Upper lobe of right lung (tissue), 1 donor: ENCODE data around the gene FALEC. TPM values are rescaled to one million over a fixed set of nuclear protein-coding genes. Genes with fewer than 3 reads are reported as not detected.
A peak's percentile ranks its signal among the peaks of the same experiment; 100 is the strongest.
"Not testable (repeated sequence)": the region's sequence is repeated elsewhere in the genome, so short reads cannot be mapped to it uniquely, and the experiment has no call there.

Source experiments
- ATAC-seq: fragments of 200-7000 bp; cut with Tn5 transposase; one replicate; pipeline ENCODE4 v1.9.1; 2020; ENCODE audit warnings: mild to moderate bottlenecking, moderate library complexity
- DNase-seq: peaks from one replicate; pipeline ENCODE4 v3.0.0-alpha.2; 2020
- H3K27ac ChIP-seq: fragments of 200-600 bp; one replicate; pipeline ENCODE4 v1.8.0; 2022
- H3K27me3 ChIP-seq: fragments of 200-600 bp; one replicate; pipeline ENCODE4 v1.8.0; 2022; ENCODE audit warnings: mild to moderate bottlenecking
- H3K36me3 ChIP-seq: fragments of 200-600 bp; one replicate; pipeline ENCODE4 v1.8.0; 2022
- H3K4me1 ChIP-seq: fragments of 200-600 bp; one replicate; pipeline ENCODE4 v1.8.0; 2022
- H3K4me3 ChIP-seq: fragments of 200-600 bp; one replicate; pipeline ENCODE4 v1.8.0; 2022; ENCODE audit warnings: mild to moderate bottlenecking
- H3K9me3 ChIP-seq: fragments of 200-600 bp; one replicate; pipeline ENCODE4 v1.8.0; 2022
- intact Hi-C: fragments of 100-400 bp; cut with DNase I; formaldehyde crosslinking; loops from one replicate; pipeline ENCODE4 v1.11.0; 2022
- total RNA-seq: library from RNA; stranded (reverse); fragmentation: NEBNext Ultra II Directional; extraction: Animal tissue kit (Norgen Biotek cat#: 25700); gene quantifications from one replicate; pipeline ENCODE4 v1.2.1, GENCODE V29; 2021
- TF ChIP-seq, protein P1 (sequence below): fragments of 200-600 bp; IDR thresholded peaks from one replicate; pipeline ENCODE4 v1.8.0; 2022; ENCODE audit warnings: antibody characterized with exemption
- donor health status: DM: no; HTN: yes; CAD: no; lungs with severe emphysema.

The FALEC gene
- total RNA-seq, 1 donor from 2014 or later, result 1.0 TPM

- peak; percentile 91 for DNase-seq
- Histone ChIP-seq H3K27ac (peak overlapping the region; percentile 100), H3K27me3 (no peaks in the 10 kb centered on the region), H3K36me3 (peaks cover 32% of the 10 kb centered on the region), H3K4me3 (peak overlapping the region; percentile 50), H3K9me3 (no peaks in the 10 kb centered on the region), H3K4me1 (peaks cover 98% of the 10 kb centered on the region)
- intact Hi-C loops, result no loop called here
- TF ChIP-seq, protein P1, sequence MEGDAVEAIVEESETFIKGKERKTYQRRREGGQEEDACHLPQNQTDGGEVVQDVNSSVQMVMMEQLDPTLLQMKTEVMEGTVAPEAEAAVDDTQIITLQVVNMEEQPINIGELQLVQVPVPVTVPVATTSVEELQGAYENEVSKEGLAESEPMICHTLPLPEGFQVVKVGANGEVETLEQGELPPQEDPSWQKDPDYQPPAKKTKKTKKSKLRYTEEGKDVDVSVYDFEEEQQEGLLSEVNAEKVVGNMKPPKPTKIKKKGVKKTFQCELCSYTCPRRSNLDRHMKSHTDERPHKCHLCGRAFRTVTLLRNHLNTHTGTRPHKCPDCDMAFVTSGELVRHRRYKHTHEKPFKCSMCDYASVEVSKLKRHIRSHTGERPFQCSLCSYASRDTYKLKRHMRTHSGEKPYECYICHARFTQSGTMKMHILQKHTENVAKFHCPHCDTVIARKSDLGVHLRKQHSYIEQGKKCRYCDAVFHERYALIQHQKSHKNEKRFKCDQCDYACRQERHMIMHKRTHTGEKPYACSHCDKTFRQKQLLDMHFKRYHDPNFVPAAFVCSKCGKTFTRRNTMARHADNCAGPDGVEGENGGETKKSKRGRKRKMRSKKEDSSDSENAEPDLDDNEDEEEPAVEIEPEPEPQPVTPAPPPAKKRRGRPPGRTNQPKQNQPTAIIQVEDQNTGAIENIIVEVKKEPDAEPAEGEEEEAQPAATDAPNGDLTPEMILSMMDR, result peak; percentile 4
- ATAC-seq, result peak; percentile 83
Observed at GRCh38 chr1:150567717-150568593, 52.4 kb downstream of the FALEC start.

GRCh38 chr1:150568594-150568966, 53.0 kb downstream of the FALEC start:
- TF ChIP-seq, protein P1, result no peak
- H3K4me1 ChIP-seq, result peaks cover 98% of the 10 kb centered on the region
- no peaks in the 10 kb centered on the region for H3K27me3 ChIP-seq
- H3K4me3 ChIP-seq, result peak overlapping the region; percentile 50
- no peaks in the 10 kb centered on the region for H3K9me3 ChIP-seq
- peak overlapping the region; percentile 100 for H3K27ac ChIP-seq
- intact Hi-C loops, result no loop called here
- ATAC-seq (peak; percentile 0), DNase-seq (no peak)
- H3K36me3 ChIP-seq, result peaks cover 39% of the 10 kb centered on the region

DNA sequence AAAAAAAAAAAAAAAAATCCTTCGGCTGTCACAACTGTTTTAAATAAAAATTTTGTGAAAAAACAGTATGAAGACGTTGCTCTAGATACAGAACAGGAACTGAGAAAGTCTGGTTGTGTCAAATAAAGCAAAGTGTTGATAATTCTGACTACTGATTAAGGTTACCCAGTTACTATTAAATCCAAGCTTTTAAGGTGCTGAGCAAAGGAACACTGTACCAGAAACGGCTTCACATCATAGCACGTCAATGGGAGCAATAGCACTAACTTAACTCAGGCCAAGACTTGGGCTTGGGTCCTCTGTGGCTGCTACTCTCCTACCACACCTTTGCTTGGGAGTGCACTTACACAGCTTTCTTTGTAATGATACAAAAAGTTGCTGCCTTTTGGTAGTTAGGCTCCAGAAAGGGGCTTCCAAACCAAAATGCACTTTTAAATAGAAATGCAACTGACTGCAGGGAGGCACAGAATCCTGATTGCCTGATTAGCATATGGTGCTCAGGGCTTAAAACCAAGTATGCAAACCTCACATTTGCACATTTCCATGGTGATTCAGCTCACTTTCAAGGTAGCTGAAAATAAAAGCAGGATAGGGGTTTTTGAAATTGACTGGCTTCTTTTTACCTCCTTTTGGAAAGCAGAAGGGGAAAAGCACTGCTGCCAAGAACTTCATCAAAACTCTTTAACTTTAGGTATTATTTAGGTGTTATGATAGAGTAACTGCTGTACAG, 57.5 kb downstream of the FALEC start:
- intact Hi-C loops, result loop anchor here (10.0 kb wide), 1 partner anchor 52 kb away; the partner anchor contains the start of gene ENSA
- H3K9me3 ChIP-seq, result no peaks in the 10 kb centered on the region
- H3K4me1 ChIP-seq, result peaks cover 74% of the 10 kb centered on the region
- DNase-seq (no peak), ATAC-seq (no peak)
- TF ChIP-seq, protein P1, result no peak
- H3K27me3 ChIP-seq, result no peaks in the 10 kb centered on the region
- H3K27ac ChIP-seq, result peak overlapping the region; percentile 100
- H3K4me3 ChIP-seq, result peak overlapping the region; percentile 88
- peaks cover 84% of the 10 kb centered on the region for H3K36me3 ChIP-seq

DNA sequence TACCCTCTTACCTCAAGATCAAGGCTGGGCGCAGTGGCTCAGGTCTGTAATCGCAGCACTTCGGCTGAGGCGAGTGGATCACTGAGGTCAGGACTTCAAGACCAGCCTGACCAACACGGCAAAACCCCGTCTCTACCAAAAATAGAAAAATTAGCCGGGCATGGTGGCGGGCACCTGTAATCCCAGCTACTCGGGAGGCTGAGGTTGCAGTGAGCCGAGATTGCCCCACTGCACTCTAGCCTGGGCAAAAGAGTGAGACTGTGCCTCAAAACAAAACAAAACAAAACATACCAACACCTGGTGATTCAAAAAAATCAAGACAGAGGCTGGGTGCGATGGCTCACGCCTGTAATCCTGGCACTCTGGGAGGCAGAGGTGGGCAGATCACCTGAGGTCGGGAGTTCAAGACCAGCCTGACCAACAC, 58.1 kb downstream of the FALEC start:
- DNase-seq, result peak; percentile 67
- ATAC-seq, H3K27me3 ChIP-seq, H3K9me3 ChIP-seq: not testable (repeated sequence)
- Histone ChIP-seq H3K4me3 (peak overlapping the region; percentile 88), H3K4me1 (peaks cover 71% of the 10 kb centered on the region), H3K27ac (peak overlapping the region; percentile 100), H3K36me3 (peaks cover 88% of the 10 kb centered on the region)
- intact Hi-C loops, result loop anchor here (10.0 kb wide), 1 partner anchor 51 kb away; the partner anchor contains the start of gene ENSA

- H3K27ac ChIP-seq, result peak overlapping the region; percentile 100
- peaks cover 63% of the 10 kb centered on the region for H3K4me1 ChIP-seq
- DNase-seq (no peak), ATAC-seq (no peak)
- H3K36me3 ChIP-seq, result peaks cover 88% of the 10 kb centered on the region
- H3K27me3 ChIP-seq, result no peaks in the 10 kb centered on the region
- peak overlapping the region; percentile 88 for H3K4me3 ChIP-seq
- intact Hi-C loops, result loop anchor here (10.0 kb wide), 1 partner anchor 50 kb away; the partner anchor contains the start of gene ENSA
- TF ChIP-seq, protein P1, result no peak
- no peaks in the 10 kb centered on the region for H3K9me3 ChIP-seq
Observed at GRCh38 chr1:150574260-150575071, 58.9 kb downstream of the FALEC start.
